CD14-positive monocyte (primary cell): ENCODE measurements around the gene SMLR1. TPM values are rescaled to one million over a fixed set of nuclear protein-coding genes. Genes with fewer than 3 reads are reported as not detected.

Experiments used
- DNase-seq, 3 donors: peaks; one replicate each; pipeline ENCODE4 v3.0.0-alpha.2; 2011 to 2022
- H2AFZ ChIP-seq: 2 replicates; pipeline ENCODE4 v1.6.0; 2012; ENCODE audit warnings: mild to moderate bottlenecking, low read depth, low read length, inconsistent platforms; ENCODE audit not compliant: insufficient read depth, poor library complexity, severe bottlenecking
- H3K27ac ChIP-seq, 2 donors: 1 replicate in 1 of 2; 2 replicates in 1 of 2; pipeline ENCODE4 v1.5.1; 2012 to 2013; ENCODE audit warnings: low read length in 2 of 2, control low read depth in 1 of 2, inconsistent platforms in 1 of 2, low read depth in 1 of 2, mild to moderate bottlenecking in 1 of 2
- H3K27me3 ChIP-seq, 2 donors: one replicate each; pipeline versions ENCODE4 v1.6.0 to v1.6.1; 2011 to 2013; ENCODE audit warnings: low read length in 2 of 2; ENCODE audit not compliant: control insufficient read depth in 2 of 2, insufficient read depth in 2 of 2
- H3K36me3 ChIP-seq, 2 donors: replicated peaks in 1 of 2; 1 replicate in 1 of 2; 2 replicates in 1 of 2; pipeline versions ENCODE4 v1.5.1 to v1.6.1; 2012 to 2013; ENCODE audit warnings: low read length in 2 of 2, control low read depth in 1 of 2, inconsistent platforms in 1 of 2, mild to moderate bottlenecking in 1 of 2; ENCODE audit not compliant: insufficient read depth in 2 of 2, control insufficient read depth in 1 of 2
- H3K4me1 ChIP-seq, 2 donors: 1 replicate in 1 of 2; 2 replicates in 1 of 2; pipeline versions ENCODE4 v1.5.1 to v1.6.1; 2012 to 2013; ENCODE audit warnings: low read length in 2 of 2, control low read depth in 1 of 2, inconsistent platforms in 1 of 2, mild to moderate bottlenecking in 1 of 2, moderate library complexity in 1 of 2; ENCODE audit not compliant: insufficient read depth in 2 of 2, control insufficient read depth in 1 of 2
- H3K4me2 ChIP-seq: replicated peaks from 2 replicates; pipeline ENCODE3; 2012; ENCODE audit warnings: low read length, moderate library complexity, mild to moderate bottlenecking; ENCODE audit not compliant: poor library complexity, severe bottlenecking; ENCODE audit errors: extremely low read depth
- H3K4me3 ChIP-seq, 3 experiments: fragments of 200-600 bp in 1 of 3; sonication (generic) in 1 of 3; replicated peaks in 1 of 3; 1 replicate in 2 of 3; 2 replicates in 1 of 3; pipeline ENCODE4 v1.5.1; 2011 to 2013; ENCODE audit warnings: low read length in 3 of 3, mild to moderate bottlenecking in 3 of 3, control low read depth in 2 of 3, low read depth in 2 of 3, inconsistent platforms in 1 of 3, moderate library complexity in 1 of 3
- H3K79me2 ChIP-seq: 2 replicates; pipeline ENCODE4 v1.6.0; 2012; ENCODE audit warnings: mild to moderate bottlenecking, control low read depth, inconsistent platforms, low read length, moderate library complexity; ENCODE audit not compliant: insufficient read depth
- H3K9ac ChIP-seq: 2 replicates; pipeline ENCODE4 v1.6.0; 2017; ENCODE audit warnings: low read length, mild to moderate bottlenecking; ENCODE audit not compliant: insufficient read depth, poor library complexity, severe bottlenecking
- H3K9me3 ChIP-seq, 2 donors: replicated peaks in 1 of 2; 1 replicate in 1 of 2; 2 replicates in 1 of 2; pipeline versions ENCODE4 v1.5.1 to v1.6.1; 2012 to 2013; ENCODE audit warnings: low read length in 2 of 2, control low read depth in 1 of 2; ENCODE audit not compliant: control insufficient read depth in 1 of 2, insufficient read depth in 1 of 2
- H4K20me1 ChIP-seq: 2 replicates; pipeline ENCODE4 v1.6.0; 2012; ENCODE audit warnings: mild to moderate bottlenecking, low read length, control low read depth, moderate library complexity; ENCODE audit not compliant: insufficient read depth
- H3K27ac Mint-ChIP-seq, 7 donors: one replicate each; pipeline ENCODE4 v1.8.0; 2020; ENCODE audit warnings: mild to moderate bottlenecking in 7 of 7, mixed read lengths in 7 of 7, moderate library complexity in 6 of 7, inconsistent platforms in 2 of 7
- H3K27me3 Mint-ChIP-seq, 3 donors: one replicate each; pipeline ENCODE4 v1.8.0; 2021 to 2022; ENCODE audit warnings: low read depth in 3 of 3, mild to moderate bottlenecking in 3 of 3, mixed read lengths in 3 of 3, moderate library complexity in 3 of 3, inconsistent platforms in 1 of 3
- H3K36me3 Mint-ChIP-seq, 2 donors: one replicate each; pipeline ENCODE4 v1.8.0; 2020; ENCODE audit warnings: mixed read lengths in 2 of 2, inconsistent platforms in 1 of 2, mild to moderate bottlenecking in 1 of 2
- H3K4me1 Mint-ChIP-seq: one replicate; pipeline ENCODE4 v1.8.0; 2020; ENCODE audit warnings: mild to moderate bottlenecking, mixed read lengths
- H3K4me3 Mint-ChIP-seq, 2 donors: one replicate each; pipeline ENCODE4 v1.8.0; 2020; ENCODE audit warnings: mild to moderate bottlenecking in 2 of 2, mixed read lengths in 2 of 2, moderate library complexity in 1 of 2
- H3K9me3 Mint-ChIP-seq, 7 donors: one replicate each; pipeline ENCODE4 v1.8.0; 2020 to 2022; ENCODE audit warnings: mixed read lengths in 7 of 7, mild to moderate bottlenecking in 6 of 7, moderate library complexity in 6 of 7, inconsistent platforms in 2 of 7
- CTCF ChIP-seq: fragments of 200-600 bp; IDR thresholded peaks from one replicate; pipeline ENCODE4 v1.8.0; 2022; ENCODE audit warnings: antibody characterized with exemption, mild to moderate bottlenecking
- WGBS: methylation state at CpG from one replicate; pipeline ENCODE4 v1.1.5; 2013; ENCODE audit warnings: missing lambda C conversion rate; ENCODE audit not compliant: insufficient coverage; 5-methylcytosine and 5-hydroxymethylcytosine counted together
- intact Hi-C, 2 donors: fragments of 100-400 bp; cut with micrococcal nuclease; formaldehyde crosslinking; loops; one replicate each; pipeline versions ENCODE4 v1.15.0 to v1.15.1; 2023
- polyA plus RNA-seq, 3 donors: library from polyadenylated mRNA; depleted of rRNA in 1 of 3; unstranded in 2 of 3; stranded (reverse) in 1 of 3; fragments of 300-500 nt in 2 of 3; fragments of >200 nt in 1 of 3; fragmentation: Illumina TruSeq in 2 of 3; gene quantifications; 1 replicate in 2 of 3; 2 replicates in 1 of 3; pipeline ENCODE4 v1.2.3, GENCODE V29; 2012 to 2021

SMLR1 gene
- polyA plus RNA-seq, 3 donors, result not detected

DNA sequence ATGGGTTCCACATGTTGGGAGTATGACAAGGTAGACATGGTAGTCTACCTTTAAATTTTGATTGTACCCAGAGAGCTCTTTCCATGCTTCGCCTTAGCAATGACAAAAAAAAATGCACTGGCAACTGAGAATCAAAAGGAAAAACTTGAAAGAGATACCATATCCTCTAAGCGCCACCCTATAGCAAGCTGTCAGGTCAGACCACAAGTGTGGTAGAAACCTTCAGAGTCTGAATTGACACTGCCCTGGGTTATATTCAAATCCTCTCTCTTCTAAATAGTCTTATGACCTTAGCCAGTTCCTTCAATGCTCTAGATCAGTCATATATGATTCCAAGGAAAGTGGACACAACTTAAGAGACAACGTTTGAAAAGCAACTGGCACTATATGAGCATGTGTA lies 45.6 kb upstream of the SMLR1 start:
- Mint-ChIP-seq H3K4me3 (no peak overlapping the region), H3K4me1 (peaks cover 13% of the 10 kb centered on the region), H3K36me3 (no peaks in the 10 kb centered on the region), H3K27me3 (no peaks in the 10 kb centered on the region), H3K9me3 (peaks cover 0 to 6% (median 3%) of the 10 kb centered on the region in 7 donors), H3K27ac (no peak overlapping the region)
- Histone ChIP-seq H2AFZ (no peak overlapping the region), H3K4me1 (peaks cover 0 to 6% of the 10 kb centered on the region in 2 donors), H3K9me3 (no peaks in the 10 kb centered on the region), H3K4me3 (no peak overlapping the region), H3K79me2 (no peaks in the 10 kb centered on the region), H3K27me3 (no peaks in the 10 kb centered on the region), H4K20me1 (no peaks in the 10 kb centered on the region), H3K36me3 (no peaks in the 10 kb centered on the region), H3K4me2 (no peak overlapping the region), H3K9ac (no peak overlapping the region), H3K27ac (no peak overlapping the region)
- TF ChIP-seq CTCF, result no peak
- 100% methylated on average over 2 of the region's 3 CpGs for WGBS
- no peak for DNase-seq
- intact Hi-C loops, result no loop called here

GRCh38 chr6:130783416-130784107 lies 43.6 kb upstream of the SMLR1 start:
- TF ChIP-seq CTCF, result no peak
- no peaks in the 10 kb centered on the region for H3K9me3 ChIP-seq
- no CpG with 5 or more reads among the region's 2 CpGs for WGBS
- peaks cover 0 to 6% of the 10 kb centered on the region in 2 donors for H3K4me1 ChIP-seq
- H3K27me3 ChIP-seq, result no peaks in the 10 kb centered on the region
- H3K36me3 Mint-ChIP-seq, result no peaks in the 10 kb centered on the region
- H3K27me3 Mint-ChIP-seq, result no peaks in the 10 kb centered on the region
- peaks cover 0 to 6% (median 3%) of the 10 kb centered on the region in 7 donors for H3K9me3 Mint-ChIP-seq
- H3K4me3 Mint-ChIP-seq, result no peak overlapping the region
- no peak overlapping the region for H3K27ac ChIP-seq
- H3K4me1 Mint-ChIP-seq, result peaks cover 7% of the 10 kb centered on the region
- no peak overlapping the region for H3K4me2 ChIP-seq
- no peaks in the 10 kb centered on the region for H3K36me3 ChIP-seq
- no peak overlapping the region for H3K27ac Mint-ChIP-seq
- intact Hi-C loops, result no loop called here
- DNase-seq, result no peak
- no peaks in the 10 kb centered on the region for H4K20me1 ChIP-seq
- H3K79me2 ChIP-seq, result no peaks in the 10 kb centered on the region
- H3K4me3 ChIP-seq, result no peak overlapping the region
- no peak overlapping the region for H2AFZ ChIP-seq
- no peak overlapping the region for H3K9ac ChIP-seq
